ENCODE data around the gene COL5A3.

GRCh38 chr19:9956956-9957355 is 53.3 kb downstream of the COL5A3 start:
- TF ChIP-seq POLR2A (IDR thresholded peaks at IDR 0.05) (no peak), POLR2AphosphoS5 (IDR thresholded peaks at IDR 0.05) (no peak)

All from gastroesophageal sphincter (tissue), 2 donors.